Choroid plexus epithelial cell (primary cell): Measurements from ENCODE around the gene PPM1H.
"Not testable (repeated sequence)": the region's sequence is repeated elsewhere in the genome, so short reads cannot be mapped to it uniquely, and the experiment has no call there.

ENCODE experiments used
- DNase-seq: peaks from one replicate; pipeline ENCODE4 v3.0.0-alpha.2; 2010; ENCODE audit warnings: low read depth
- H3K4me3 ChIP-seq: 2 replicates; pipeline ENCODE4 v1.5.1; 2011; ENCODE audit warnings: low read depth, mild to moderate bottlenecking, control low read depth, low read length, moderate library complexity
- TF ChIP-seq, protein P1 (sequence below): conservative IDR thresholded peaks from 2 replicates; pipeline ENCODE4 v1.5.1; 2011; ENCODE audit warnings: low read depth, mild to moderate bottlenecking, control low read depth, inconsistent platforms, low read length, moderate library complexity

PPM1H gene

DNA sequence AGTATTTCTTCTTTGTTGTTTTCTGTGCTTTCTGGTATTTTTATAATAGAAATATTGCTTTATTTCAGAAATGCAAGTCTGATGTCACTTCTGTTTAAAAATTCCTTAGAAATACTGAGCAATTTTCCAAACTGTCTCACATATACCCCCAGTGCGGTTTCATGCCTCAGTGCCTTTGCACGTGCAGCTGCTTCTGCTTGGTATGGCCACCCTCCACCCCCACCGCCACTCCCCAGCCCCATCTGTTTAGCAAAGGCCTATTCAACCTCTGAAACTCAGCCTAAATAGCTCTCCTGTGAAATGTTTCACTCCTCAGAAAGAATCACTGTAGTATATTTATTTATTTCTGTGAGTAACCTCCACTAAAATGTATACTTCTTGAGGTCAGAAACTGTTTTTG, 52.3 kb downstream of the PPM1H start:
- TF ChIP-seq, protein P1, sequence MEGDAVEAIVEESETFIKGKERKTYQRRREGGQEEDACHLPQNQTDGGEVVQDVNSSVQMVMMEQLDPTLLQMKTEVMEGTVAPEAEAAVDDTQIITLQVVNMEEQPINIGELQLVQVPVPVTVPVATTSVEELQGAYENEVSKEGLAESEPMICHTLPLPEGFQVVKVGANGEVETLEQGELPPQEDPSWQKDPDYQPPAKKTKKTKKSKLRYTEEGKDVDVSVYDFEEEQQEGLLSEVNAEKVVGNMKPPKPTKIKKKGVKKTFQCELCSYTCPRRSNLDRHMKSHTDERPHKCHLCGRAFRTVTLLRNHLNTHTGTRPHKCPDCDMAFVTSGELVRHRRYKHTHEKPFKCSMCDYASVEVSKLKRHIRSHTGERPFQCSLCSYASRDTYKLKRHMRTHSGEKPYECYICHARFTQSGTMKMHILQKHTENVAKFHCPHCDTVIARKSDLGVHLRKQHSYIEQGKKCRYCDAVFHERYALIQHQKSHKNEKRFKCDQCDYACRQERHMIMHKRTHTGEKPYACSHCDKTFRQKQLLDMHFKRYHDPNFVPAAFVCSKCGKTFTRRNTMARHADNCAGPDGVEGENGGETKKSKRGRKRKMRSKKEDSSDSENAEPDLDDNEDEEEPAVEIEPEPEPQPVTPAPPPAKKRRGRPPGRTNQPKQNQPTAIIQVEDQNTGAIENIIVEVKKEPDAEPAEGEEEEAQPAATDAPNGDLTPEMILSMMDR: no peak
- no peak for DNase-seq
- H3K4me3 ChIP-seq: no peak overlapping the region

DNA sequence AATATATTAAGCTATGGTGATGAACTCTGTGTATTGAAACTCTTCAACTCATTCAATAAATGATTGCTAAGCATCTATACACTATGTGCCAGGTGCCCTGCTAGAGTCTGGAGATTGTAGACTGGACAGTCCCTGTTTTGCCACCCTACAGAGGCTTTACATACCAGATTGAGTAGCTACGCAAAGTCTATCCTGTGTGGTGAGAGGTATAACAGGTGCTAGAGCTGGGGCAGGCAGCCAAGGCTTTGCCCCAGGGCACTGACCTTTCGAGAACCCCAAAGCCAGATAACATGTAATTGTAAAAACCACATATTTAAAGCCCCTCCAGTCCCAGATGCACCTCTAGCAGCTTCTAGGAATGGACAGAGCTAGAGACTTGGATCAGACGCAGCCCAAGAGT, 52.8 kb downstream of the PPM1H start:
- no peak overlapping the region for H3K4me3 ChIP-seq
- TF ChIP-seq, protein P1: no peak
- no peak for DNase-seq

GRCh38 chr12:62879691-62880090, 55.3 kb downstream of the PPM1H start:
- H3K4me3 ChIP-seq: no peak overlapping the region
- no peak for DNase-seq
- TF ChIP-seq, protein P1: no peak

DNA sequence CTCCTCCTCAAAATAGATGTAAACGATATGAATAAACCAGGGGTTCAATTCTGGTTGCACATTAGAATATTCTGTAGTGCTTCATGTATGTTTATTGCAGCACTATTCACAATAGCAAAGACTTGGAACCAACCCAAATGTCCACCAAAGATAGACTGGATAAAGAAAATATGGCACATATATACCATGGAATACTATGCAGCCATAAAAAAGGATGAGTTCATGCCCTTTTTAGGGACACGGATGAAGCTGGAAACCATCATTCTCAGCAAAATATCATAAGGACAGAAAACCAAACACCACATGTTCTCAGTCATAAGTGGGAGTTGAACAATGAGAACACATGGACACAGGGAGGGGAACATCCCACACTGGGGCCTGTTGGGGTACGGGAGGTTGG, 55.7 kb downstream of the PPM1H start:
- not testable (repeated sequence) for H3K4me3 ChIP-seq, DNase-seq

DNA sequence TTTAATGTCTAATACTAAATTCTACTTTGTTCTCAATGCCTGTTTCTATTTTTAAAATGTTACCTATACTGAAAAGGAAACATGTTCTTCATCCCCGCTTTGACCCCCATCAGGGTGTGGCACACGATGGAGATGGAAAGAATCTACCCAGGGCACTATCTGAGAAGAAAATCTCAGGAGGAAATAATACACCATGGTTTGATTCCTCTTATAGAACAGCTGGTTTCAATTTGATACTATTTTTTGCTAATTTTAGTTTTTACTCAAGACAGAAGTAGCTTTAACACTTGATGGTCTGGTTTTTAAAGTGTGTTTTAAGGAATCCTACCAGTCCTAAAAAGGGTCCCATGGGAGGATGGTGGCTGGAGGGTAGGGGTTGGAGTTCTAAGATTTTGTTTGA, 56.7 kb downstream of the PPM1H start:
- TF ChIP-seq, protein P1: no peak
- DNase-seq: no peak
- H3K4me3 ChIP-seq: no peak overlapping the region

- TF ChIP-seq, protein P1: no peak
- no peak overlapping the region for H3K4me3 ChIP-seq
- DNase-seq: no peak
Measured at GRCh38 chr12:62876938-62877548, 57.9 kb downstream of the PPM1H start.

GRCh38 chr12:62873826-62874448, 61.0 kb downstream of the PPM1H start:
- DNase-seq: no peak
- TF ChIP-seq, protein P1: no peak
- H3K4me3 ChIP-seq: no peak overlapping the region
